ENCODE measurements around the gene GPALPP1. TPM values are rescaled to one million over a fixed set of nuclear protein-coding genes. Genes with fewer than 3 reads are reported as not detected.
"Not testable (repeated sequence)": the region's sequence is repeated elsewhere in the genome, so short reads cannot be mapped to it uniquely, and the experiment has no call there.

The GPALPP1 gene
- total and polyA plus RNA-seq, 9 donors = 17.3 to 31.9 (median 24.9) TPM

- H3K27ac ChIP-seq = no peak overlapping the region
- no peak for DNase-seq
- TF ChIP-seq CTCF (IDR thresholded peaks at IDR 0.05) = no peak
- TF ChIP-seq EP300 (IDR thresholded peaks at IDR 0.05) = no peak
- no peak for TF ChIP-seq POLR2A (IDR thresholded peaks at IDR 0.05)
- no peak overlapping the region for H3K4me3 ChIP-seq
- H3K27me3 ChIP-seq = no peaks in the 10 kb centered on the region
- intact Hi-C loops (cut with DNase I) = no loop called here
- H3K9me3 ChIP-seq = no peaks in the 10 kb centered on the region
- peaks cover 7% of the 10 kb centered on the region for H3K4me1 ChIP-seq (ENCODE audit: insufficient read depth)
- WGBS, 3 donors = 93 to 96% (median 95%) methylated on average over 3 of the region's 3 CpGs
- H3K36me3 ChIP-seq = no peaks in the 10 kb centered on the region
Observed at GRCh38 chr13:45060062-45060461, 70.7 kb downstream of the GPALPP1 start.

GRCh38 chr13:45063261-45063860 lies 74.0 kb downstream of the GPALPP1 start:
- Histone ChIP-seq H3K27me3 (no peaks in the 10 kb centered on the region), H3K9me3 (no peaks in the 10 kb centered on the region), H3K4me3 (no peak overlapping the region), H3K36me3 (no peaks in the 10 kb centered on the region), H3K4me1 (ENCODE audit: insufficient read depth) (no peaks in the 10 kb centered on the region), H3K27ac (no peak overlapping the region)
- 52 to 65% (median 58%) methylated on average over 7 of the region's 7 CpGs for WGBS, 3 donors
- no peak for TF ChIP-seq POLR2A (IDR thresholded peaks at IDR 0.05)
- no peak for TF ChIP-seq CTCF (IDR thresholded peaks at IDR 0.05)
- intact Hi-C loops (cut with DNase I) = no loop called here
- peak in 1 of 5 donors; percentile 25 for DNase-seq

- H3K4me1 ChIP-seq (ENCODE audit: insufficient read depth); intact Hi-C loops (cut with DNase I); H3K36me3 ChIP-seq; H3K9me3 ChIP-seq; DNase-seq; H3K27me3 ChIP-seq; H3K4me3 ChIP-seq; H3K27ac ChIP-seq: not testable (repeated sequence)
- WGBS, 3 donors = 90 to 94% (median 91%) methylated on average over 3 of the region's 3 CpGs
Observed at GRCh38 chr13:45063889-45064288, 74.6 kb downstream of the GPALPP1 start.

GRCh38 chr13:45064889-45065288 lies 75.6 kb downstream of the GPALPP1 start:
- H3K27me3 ChIP-seq = no peaks in the 10 kb centered on the region
- H3K27ac ChIP-seq = no peak overlapping the region
- H3K36me3 ChIP-seq = no peaks in the 10 kb centered on the region
- DNase-seq = no peak
- no peak overlapping the region for H3K4me3 ChIP-seq
- intact Hi-C loops (cut with DNase I) = no loop called here
- TF ChIP-seq EP300 (IDR thresholded peaks at IDR 0.05) (no peak), POLR2A (IDR thresholded peaks at IDR 0.05) (no peak), CTCF (IDR thresholded peaks at IDR 0.05) (no peak)
- WGBS, 3 donors = 91 to 98% (median 93%) methylated on average over 6 of the region's 6 CpGs
- H3K9me3 ChIP-seq = no peaks in the 10 kb centered on the region
- no peaks in the 10 kb centered on the region for H3K4me1 ChIP-seq (ENCODE audit: insufficient read depth)

GRCh38 chr13:45068036-45069001 lies 79.0 kb downstream of the GPALPP1 start:
- no peaks in the 10 kb centered on the region for H3K36me3 ChIP-seq
- no peaks in the 10 kb centered on the region for H3K9me3 ChIP-seq
- intact Hi-C loops (cut with DNase I) = no loop called here
- no peak for TF ChIP-seq POLR2A (IDR thresholded peaks at IDR 0.05)
- H3K27ac ChIP-seq = no peak overlapping the region
- no peaks in the 10 kb centered on the region for H3K27me3 ChIP-seq
- DNase-seq = no peak
- H3K4me3 ChIP-seq = no peak overlapping the region
- WGBS, 3 donors = 73 to 83% (median 74%) methylated on average over 5 of the region's 5 CpGs
- H3K4me1 ChIP-seq (ENCODE audit: insufficient read depth) = no peaks in the 10 kb centered on the region

Data from ovary (tissue), 9 donors.